HAP-1 (cell line): ENCODE results near the gene UGT1A10.

Source experiments
- DNase-seq, 2 experiments: peaks; one replicate each; pipeline ENCODE4 v3.0.0-alpha.2; 2016 to 2020; ENCODE audit warnings: low spot score in 2 of 2
- H3K27me3 ChIP-seq: fragments of 250-450 bp; sonication (Bioruptor Pico); 2 replicates; pipeline ENCODE4 v1.5.1; 2020; ENCODE audit warnings: low read depth, mild to moderate bottlenecking, moderate library complexity
- H3K36me3 ChIP-seq: fragments of 250-450 bp; sonication (Bioruptor Pico); replicated peaks from 2 replicates; pipeline ENCODE4 v1.5.1; 2020; ENCODE audit warnings: mild to moderate bottlenecking
- H3K4me1 ChIP-seq: fragments of 250-450 bp; sonication (Bioruptor Pico); 2 replicates; pipeline ENCODE4 v1.5.1; 2020; ENCODE audit warnings: mild to moderate bottlenecking
- H3K4me3 ChIP-seq: fragments of 250-450 bp; sonication (Bioruptor Pico); 2 replicates; pipeline ENCODE4 v1.5.1; 2020; ENCODE audit warnings: mild to moderate bottlenecking, moderate library complexity
- H3K9me3 ChIP-seq: fragments of 250-450 bp; sonication (Bioruptor Pico); 2 replicates; pipeline ENCODE4 v1.5.1; 2020; ENCODE audit warnings: mild to moderate bottlenecking, moderate library complexity
- in situ Hi-C: fragments of 300-500 bp; cut with MboI; formaldehyde crosslinking; loops from 3 replicates; pipeline ENCODE4 v1.14.3; 2020; ENCODE audit warnings: low sequenced_read_pairs, inconsistent platforms, mixed read lengths

Gene UGT1A10

DNA sequence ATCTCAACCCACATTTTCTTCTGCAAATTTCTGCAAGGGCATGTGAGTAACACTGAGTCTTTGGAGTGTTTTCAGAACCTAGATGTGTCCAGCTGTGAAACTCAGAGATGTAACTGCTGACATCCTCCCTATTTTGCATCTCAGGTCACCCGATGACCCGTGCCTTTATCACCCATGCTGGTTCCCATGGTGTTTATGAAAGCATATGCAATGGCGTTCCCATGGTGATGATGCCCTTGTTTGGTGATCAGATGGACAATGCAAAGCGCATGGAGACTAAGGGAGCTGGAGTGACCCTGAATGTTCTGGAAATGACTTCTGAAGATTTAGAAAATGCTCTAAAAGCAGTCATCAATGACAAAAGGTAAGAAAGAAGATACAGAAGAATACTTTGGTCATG lies 131.8 kb downstream of the UGT1A10 start:
- Histone ChIP-seq H3K4me3 (no peak overlapping the region), H3K9me3 (no peaks in the 10 kb centered on the region), H3K4me1 (no peaks in the 10 kb centered on the region), H3K27me3 (peaks cover 6% of the 10 kb centered on the region; the same call in 1 of the 2 replicates), H3K36me3 (no peaks in the 10 kb centered on the region)
- DNase-seq, result no peak
- in situ Hi-C loops, result no loop called here

DNA sequence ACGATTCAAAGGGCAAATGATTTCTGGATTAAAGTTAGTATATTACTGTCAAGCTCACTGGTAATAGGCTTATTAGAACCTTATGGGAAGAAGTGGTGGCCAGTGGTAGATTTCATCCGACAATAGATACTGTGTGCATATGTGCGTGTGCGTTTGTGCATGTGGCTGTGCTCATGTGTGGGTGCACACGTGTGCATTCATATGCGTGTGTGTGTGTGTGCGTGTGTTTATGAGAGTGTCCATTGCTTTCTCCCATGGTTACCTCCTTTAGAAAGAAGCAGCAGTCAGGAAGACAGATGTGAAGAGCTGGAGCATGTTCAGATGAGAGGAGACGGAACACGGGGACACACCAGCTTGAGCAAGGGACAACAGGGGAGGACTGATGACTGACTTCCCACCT lies 133.0 kb downstream of the UGT1A10 start:
- no peak for DNase-seq
- Histone ChIP-seq H3K4me1 (no peaks in the 10 kb centered on the region), H3K4me3 (no peak overlapping the region), H3K9me3 (no peaks in the 10 kb centered on the region), H3K27me3 (no peaks in the 10 kb centered on the region), H3K36me3 (no peaks in the 10 kb centered on the region)
- in situ Hi-C loops, result no loop called here

DNA sequence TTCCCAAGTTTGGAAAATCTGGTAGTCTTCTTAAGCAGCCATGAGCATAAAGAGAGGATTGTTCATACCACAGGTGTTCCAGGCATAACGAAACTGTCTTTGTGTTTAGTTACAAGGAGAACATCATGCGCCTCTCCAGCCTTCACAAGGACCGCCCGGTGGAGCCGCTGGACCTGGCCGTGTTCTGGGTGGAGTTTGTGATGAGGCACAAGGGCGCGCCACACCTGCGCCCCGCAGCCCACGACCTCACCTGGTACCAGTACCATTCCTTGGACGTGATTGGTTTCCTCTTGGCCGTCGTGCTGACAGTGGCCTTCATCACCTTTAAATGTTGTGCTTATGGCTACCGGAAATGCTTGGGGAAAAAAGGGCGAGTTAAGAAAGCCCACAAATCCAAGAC lies 135.9 kb downstream of the UGT1A10 start:
- no peaks in the 10 kb centered on the region for H3K9me3 ChIP-seq
- in situ Hi-C loops, result no loop called here
- H3K36me3 ChIP-seq, result no peaks in the 10 kb centered on the region
- H3K4me3 ChIP-seq, result no peak overlapping the region
- no peaks in the 10 kb centered on the region for H3K4me1 ChIP-seq
- H3K27me3 ChIP-seq, result no peaks in the 10 kb centered on the region
- DNase-seq, result no peak

DNA sequence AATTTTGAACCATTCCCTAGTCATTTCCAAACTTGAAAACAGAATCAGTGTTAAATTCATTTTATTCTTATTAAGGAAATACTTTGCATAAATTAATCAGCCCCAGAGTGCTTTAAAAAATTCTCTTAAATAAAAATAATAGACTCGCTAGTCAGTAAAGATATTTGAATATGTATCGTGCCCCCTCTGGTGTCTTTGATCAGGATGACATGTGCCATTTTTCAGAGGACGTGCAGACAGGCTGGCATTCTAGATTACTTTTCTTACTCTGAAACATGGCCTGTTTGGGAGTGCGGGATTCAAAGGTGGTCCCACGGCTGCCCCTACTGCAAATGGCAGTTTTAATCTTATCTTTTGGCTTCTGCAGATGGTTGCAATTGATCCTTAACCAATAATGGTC lies 136.3 kb downstream of the UGT1A10 start:
- in situ Hi-C loops, result no loop called here
- no peaks in the 10 kb centered on the region for H3K27me3 ChIP-seq
- no peaks in the 10 kb centered on the region for H3K36me3 ChIP-seq
- DNase-seq, result no peak
- H3K4me1 ChIP-seq, result no peaks in the 10 kb centered on the region
- no peaks in the 10 kb centered on the region for H3K9me3 ChIP-seq
- H3K4me3 ChIP-seq, result no peak overlapping the region

DNA sequence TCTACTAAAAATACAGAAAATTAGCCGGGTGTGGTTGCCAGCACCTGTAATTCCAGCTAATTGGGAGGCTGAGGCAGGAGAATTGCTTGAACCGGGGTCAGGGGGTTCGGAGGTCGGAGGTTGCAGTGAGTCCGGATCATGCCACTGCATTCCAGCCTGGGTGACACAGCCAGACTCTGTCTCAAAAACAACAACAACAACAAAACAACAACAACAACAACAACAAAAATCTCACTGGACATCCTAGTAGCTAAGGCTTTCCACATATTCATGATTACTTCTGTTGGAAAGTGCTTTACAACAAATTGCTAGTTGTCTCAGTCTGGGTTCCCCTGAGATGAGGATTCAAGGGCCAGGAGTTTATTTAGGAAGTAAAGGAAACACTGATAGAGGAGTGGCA lies 137.6 kb downstream of the UGT1A10 start:
- DNase-seq, result no peak
- no peaks in the 10 kb centered on the region; the same call in 1 of the 2 replicates for H3K27me3 ChIP-seq
- no peaks in the 10 kb centered on the region for H3K4me1 ChIP-seq
- H3K9me3 ChIP-seq, result no peaks in the 10 kb centered on the region
- in situ Hi-C loops, result no loop called here
- no peaks in the 10 kb centered on the region for H3K36me3 ChIP-seq
- no peak overlapping the region for H3K4me3 ChIP-seq

DNA sequence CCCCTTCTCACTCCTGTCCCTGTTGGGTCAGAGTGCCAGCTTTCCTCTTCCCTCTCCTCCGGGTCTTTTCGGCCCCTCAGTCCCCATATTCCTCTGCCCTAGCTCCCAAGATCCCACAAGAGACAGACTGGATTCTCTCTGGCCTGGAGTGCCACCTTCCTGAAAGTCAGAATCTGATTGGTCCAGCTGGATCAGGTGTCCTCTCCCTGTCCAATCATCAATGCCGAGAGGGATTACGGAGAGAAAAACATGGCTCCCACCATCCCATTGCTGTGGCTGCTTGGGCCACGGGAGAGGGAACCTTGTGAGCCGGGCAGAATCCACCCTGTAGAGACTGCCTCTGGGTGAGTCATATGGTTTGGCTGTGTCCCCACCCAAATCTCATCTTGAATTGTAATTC lies 139.2 kb downstream of the UGT1A10 start:
- DNase-seq, result no peak
- Histone ChIP-seq H3K9me3 (no peaks in the 10 kb centered on the region), H3K4me1 (no peaks in the 10 kb centered on the region), H3K36me3 (no peaks in the 10 kb centered on the region), H3K4me3 (no peak overlapping the region), H3K27me3 (no peaks in the 10 kb centered on the region; the same call in 1 of the 2 replicates)
- in situ Hi-C loops, result no loop called here

DNA sequence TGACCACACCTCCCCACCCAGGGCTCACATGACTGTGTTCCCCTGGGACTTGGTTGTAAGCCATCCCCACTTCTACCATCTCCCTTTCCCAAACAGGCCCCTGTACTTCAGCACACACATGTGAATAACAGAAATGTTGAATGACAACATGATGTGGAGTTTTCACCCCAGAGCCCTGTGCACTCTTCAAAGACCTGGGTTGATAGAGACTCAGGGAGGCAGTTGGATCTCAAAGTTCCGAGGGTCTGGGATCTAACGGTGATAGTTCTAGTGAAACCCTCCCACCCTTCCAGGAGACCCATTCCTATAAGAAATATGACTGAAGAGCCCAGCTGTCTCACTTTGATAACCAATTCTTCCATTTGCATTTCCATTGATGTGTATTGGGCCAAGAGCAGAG lies 141.8 kb downstream of the UGT1A10 start, which contains the start of gene MROH2A:
Gene MROH2A, plus strand, starts transcription at position 301 of the 400 bp plus-strand sequence. CDS start 1,029 bp downstream, outside the sequence.
- Histone ChIP-seq H3K27me3 (peaks cover 5% of the 10 kb centered on the region), H3K9me3 (no peaks in the 10 kb centered on the region), H3K4me3 (no peak within 1 kb of the TSS), H3K36me3 (no peaks in the 10 kb centered on the region), H3K4me1 (no peaks in the 10 kb centered on the region)
- in situ Hi-C loops, result no loop called here
- DNase-seq, result no peak

DNA sequence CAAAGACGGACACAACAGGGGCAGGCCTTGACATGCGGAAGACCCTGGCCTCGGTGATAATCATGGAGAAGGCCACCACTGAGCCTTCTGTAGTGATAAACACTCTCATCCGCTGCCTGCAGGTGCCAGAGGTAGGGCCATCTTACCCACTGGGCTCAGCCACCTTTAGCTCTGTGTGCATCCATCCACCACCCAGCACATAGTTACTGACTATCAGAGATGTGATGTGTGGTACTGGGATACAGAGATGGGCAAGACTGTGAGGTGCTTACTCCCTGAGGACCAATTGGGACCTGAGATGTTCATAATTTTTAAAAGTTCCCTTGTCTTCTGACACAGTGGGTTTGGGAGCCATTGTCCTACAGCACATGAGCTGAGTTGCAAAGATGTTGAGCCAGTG lies 143.5 kb downstream of the UGT1A10 start:
- no peaks in the 10 kb centered on the region for H3K4me1 ChIP-seq
- no peak for DNase-seq
- peaks cover 5% of the 10 kb centered on the region for H3K27me3 ChIP-seq
- in situ Hi-C loops, result no loop called here
- H3K4me3 ChIP-seq, result no peak overlapping the region
- no peaks in the 10 kb centered on the region for H3K9me3 ChIP-seq
- H3K36me3 ChIP-seq, result no peaks in the 10 kb centered on the region

DNA sequence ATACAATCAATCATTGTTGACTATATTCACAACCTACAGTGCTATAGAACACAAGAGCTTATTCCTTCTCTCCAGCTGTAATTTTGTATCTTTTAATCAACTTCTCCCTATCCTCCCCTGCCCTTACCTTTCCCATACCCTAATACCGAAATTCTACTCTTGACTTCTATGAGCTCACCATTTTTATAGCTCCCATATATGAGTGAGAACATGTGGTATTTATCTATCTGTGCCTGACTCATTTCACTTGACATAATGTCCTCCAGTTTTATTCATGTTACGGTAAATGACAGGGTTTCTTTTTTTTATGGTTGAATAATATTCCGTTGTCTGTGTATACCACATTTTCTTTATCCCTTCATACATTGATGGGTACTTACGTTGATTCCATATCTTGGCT lies 144.5 kb downstream of the UGT1A10 start:
- no peak overlapping the region for H3K4me3 ChIP-seq
- no peaks in the 10 kb centered on the region for H3K4me1 ChIP-seq
- H3K36me3 ChIP-seq, result no peaks in the 10 kb centered on the region
- H3K27me3 ChIP-seq, result peaks cover 5% of the 10 kb centered on the region
- no peak for DNase-seq
- in situ Hi-C loops, result no loop called here
- no peaks in the 10 kb centered on the region for H3K9me3 ChIP-seq

DNA sequence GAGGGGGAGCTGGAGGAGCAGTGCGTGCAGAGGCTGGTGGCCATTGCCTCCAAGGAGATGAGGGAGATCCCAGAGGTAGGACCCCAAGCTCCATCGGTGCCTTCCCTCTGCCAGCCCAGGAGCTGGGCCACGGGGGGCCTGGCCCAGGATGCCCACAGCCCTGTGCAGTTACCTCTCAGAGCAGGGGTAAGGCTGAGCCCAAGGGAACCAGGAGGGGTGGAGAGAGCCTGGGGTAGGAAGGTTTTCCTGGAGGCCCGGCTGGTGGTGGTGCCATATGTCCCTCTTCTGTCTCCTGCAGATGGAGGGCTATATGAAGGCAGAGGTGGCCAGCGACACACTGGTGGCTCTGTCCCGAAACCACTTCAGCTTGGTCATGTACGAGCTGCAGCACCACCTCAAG lies 153.3 kb downstream of the UGT1A10 start:
- H3K4me3 ChIP-seq, result no peak overlapping the region
- in situ Hi-C loops, result no loop called here
- H3K9me3 ChIP-seq, result no peaks in the 10 kb centered on the region
- no peaks in the 10 kb centered on the region for H3K4me1 ChIP-seq
- H3K36me3 ChIP-seq, result no peaks in the 10 kb centered on the region
- H3K27me3 ChIP-seq, result no peaks in the 10 kb centered on the region
- no peak for DNase-seq

DNA sequence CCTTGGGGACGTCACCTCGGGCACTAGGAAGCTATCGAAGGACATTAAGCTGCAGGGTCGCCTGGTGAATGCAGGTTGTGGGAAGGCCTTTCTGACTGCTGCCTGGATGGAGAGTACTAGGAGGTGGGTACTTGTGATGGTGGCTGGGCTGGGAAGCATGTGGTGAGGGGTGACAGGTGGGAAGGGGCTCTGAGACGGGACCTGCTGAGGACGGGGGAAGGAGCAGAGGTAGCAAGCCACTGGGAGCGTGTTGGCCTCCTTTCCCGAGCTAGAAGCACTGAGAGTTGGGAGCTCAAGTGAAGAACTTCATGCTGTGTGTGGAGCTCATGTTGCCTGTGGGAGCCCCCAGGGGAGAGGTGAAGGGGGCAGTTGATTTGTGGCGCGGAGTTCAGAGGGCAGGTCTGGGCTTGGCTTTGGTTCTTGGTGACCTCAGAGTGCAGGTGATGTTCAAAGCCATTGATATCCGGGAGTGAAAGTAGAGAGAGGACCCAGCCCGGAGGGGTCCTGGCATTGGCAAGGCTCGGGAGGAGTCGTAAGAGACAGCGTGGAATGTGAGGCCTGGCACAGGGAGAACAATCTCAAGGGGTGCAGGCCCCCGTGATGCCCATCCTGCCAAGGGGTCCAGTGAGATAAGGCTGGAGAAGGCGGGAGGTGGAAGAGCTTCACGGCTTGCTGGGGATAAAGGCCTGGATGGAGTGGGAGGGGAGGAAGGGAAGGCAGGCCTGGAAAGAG lies 155.1 kb downstream of the UGT1A10 start:
- Histone ChIP-seq H3K27me3 (no peaks in the 10 kb centered on the region), H3K9me3 (no peaks in the 10 kb centered on the region), H3K36me3 (no peaks in the 10 kb centered on the region), H3K4me3 (no peak overlapping the region), H3K4me1 (no peaks in the 10 kb centered on the region)
- in situ Hi-C loops, result no loop called here
- no peak for DNase-seq

DNA sequence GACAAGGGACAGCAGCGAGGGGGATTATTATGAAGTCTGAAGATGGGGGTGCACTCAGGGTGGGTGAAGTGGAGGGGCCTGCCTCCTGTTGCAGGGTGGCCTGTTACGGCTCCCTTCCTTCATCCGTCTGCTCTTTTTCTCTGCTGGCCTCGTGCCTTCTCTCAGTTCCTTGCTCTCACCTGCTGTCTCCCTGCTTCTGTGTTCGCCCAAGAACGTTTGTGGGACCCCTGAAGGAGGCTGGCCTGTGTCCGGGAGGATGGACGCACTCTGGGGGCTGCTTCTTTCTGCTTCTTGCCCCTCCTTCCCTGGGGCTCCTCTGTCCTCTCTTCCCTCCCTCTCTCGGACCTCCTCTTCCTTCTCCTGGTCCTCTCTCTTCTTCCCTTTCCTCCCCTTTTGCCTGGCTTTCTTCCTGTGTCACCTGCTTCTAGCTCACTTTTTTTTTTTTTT lies 155.7 kb downstream of the UGT1A10 start:
- Histone ChIP-seq H3K4me3 (no peak overlapping the region), H3K4me1 (no peaks in the 10 kb centered on the region), H3K9me3 (no peaks in the 10 kb centered on the region), H3K36me3 (no peaks in the 10 kb centered on the region), H3K27me3 (no peaks in the 10 kb centered on the region)
- DNase-seq, result no peak
- in situ Hi-C loops, result no loop called here

DNA sequence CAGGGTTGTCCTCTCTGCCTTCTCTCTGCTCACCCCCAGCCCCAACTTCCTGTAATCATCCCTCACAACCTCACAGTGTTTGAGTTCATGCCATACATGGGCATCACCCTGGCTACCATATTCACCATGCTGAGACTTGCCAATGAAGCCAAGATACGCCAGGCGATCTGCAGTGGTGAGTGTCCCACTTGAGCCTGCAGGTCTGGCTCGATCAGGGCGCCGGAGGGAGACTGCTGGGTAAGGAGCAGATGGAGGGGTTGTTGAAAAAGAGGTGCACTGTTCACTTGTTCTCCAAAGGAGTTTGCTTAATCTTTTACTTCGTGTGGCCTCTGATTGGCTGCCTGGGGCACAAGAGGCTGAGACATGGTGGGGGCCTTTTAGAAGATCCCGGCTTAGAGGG lies 156.5 kb downstream of the UGT1A10 start:
- Histone ChIP-seq H3K9me3 (no peaks in the 10 kb centered on the region), H3K36me3 (no peaks in the 10 kb centered on the region), H3K27me3 (no peaks in the 10 kb centered on the region), H3K4me3 (no peak overlapping the region), H3K4me1 (no peaks in the 10 kb centered on the region)
- in situ Hi-C loops, result no loop called here
- no peak for DNase-seq

DNA sequence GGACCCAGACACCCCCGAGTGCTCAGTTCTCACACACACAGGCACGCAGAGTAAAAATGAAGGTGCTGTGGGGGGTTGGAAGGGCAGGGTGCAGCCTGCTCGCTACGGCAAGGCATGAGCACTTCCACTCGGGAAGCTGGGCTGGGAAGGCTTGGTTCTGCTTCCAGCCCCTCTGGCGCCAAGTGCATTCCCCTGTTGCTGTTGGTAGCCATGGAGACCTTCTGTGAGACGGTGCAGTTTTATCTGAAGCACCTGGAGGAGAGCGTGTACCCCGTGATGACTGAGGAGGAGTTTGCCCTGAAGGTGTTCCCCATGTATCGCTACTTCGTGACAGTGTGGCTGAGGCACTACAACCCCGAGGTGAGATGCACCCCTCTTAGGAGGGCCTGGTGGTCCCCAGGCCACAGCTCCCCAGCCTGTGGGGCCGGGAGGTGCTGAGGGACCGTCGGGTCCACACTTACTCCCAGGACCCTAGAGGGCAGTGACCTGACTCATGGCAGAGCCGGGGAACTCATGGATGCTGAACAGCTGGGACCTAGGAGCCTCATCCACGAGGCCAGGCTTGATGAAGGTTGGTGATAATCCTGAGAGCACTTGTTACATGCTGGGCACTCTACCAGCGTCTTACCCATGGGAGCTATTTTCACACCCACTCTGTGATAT lies 157.3 kb downstream of the UGT1A10 start:
- Histone ChIP-seq H3K36me3 (no peaks in the 10 kb centered on the region), H3K4me1 (no peaks in the 10 kb centered on the region), H3K9me3 (no peaks in the 10 kb centered on the region), H3K4me3 (no peak overlapping the region), H3K27me3 (no peaks in the 10 kb centered on the region)
- DNase-seq, result no peak
- in situ Hi-C loops, result no loop called here
